ENCODE results near the gene LARGE1.
"Not testable (repeated sequence)": the region's sequence is repeated elsewhere in the genome, so short reads cannot be mapped to it uniquely, and the experiment has no call there.

The LARGE1 gene

DNA sequence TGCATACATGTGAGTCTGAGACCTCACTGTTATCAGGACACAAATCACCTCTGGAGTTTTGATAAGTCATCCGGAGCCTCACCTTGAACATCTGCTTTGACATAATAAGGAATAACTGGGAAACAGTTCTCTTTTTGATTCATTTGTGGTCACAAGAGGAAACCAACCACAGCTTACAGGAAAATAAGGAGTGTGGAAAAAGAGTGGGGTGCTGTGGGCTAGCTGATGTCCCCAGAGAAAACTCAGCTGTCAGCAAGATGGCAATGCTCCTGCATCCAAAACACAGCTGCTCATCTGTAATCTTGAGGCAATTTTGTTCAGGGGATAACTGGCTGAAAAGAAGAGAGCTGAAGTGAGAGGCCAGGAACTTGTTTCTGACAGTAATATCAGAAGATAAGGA is 445.7 kb downstream of the LARGE1 start:
- no peak for DNase-seq (ENCODE audit: low read depth)

DNA sequence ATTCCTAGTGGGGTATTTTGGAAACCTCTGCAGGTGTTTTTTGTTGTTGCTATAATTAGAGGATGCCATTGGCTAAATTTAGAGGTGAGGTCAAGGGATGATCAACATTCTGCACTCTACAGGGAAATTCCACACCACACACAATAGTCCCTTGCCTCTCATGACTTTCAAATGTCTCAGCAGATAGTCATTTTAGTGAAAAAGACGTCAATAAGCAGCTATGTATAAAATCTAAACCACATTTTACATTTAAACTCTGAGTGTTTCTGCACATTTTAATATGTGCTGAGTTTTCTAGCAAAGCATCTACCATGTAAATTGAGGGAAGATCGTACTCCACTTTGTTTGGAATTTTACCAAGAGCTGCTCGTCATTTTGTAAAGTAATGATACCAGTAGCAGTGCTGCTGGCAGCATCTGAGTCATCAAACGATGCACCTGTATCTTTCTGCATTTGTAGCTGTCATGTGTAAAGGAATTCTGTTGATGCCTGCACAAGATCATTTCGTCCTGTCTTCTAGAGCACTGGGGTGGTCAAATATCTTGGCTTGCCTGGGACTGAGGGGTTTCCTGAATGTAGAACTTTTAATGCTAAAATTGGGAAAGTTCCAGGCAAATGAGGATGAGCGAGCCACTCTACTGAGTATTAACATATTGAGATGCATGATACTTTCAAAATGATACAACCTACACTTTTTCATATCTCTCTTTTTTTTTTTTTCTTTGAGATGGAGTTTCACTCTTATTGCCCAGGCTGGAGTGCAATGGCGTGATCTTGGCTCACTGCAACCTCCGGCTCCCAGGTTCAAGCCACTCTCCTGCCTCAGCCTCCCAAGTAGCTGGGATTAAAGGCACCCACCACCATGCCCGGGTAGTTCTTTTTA is 447.6 kb downstream of the LARGE1 start:
- DNase-seq (ENCODE audit: low read depth): no peak

GRCh38 chr22:33470456-33470855 is 449.8 kb downstream of the LARGE1 start:
- no peak for DNase-seq (ENCODE audit: low read depth)

DNA sequence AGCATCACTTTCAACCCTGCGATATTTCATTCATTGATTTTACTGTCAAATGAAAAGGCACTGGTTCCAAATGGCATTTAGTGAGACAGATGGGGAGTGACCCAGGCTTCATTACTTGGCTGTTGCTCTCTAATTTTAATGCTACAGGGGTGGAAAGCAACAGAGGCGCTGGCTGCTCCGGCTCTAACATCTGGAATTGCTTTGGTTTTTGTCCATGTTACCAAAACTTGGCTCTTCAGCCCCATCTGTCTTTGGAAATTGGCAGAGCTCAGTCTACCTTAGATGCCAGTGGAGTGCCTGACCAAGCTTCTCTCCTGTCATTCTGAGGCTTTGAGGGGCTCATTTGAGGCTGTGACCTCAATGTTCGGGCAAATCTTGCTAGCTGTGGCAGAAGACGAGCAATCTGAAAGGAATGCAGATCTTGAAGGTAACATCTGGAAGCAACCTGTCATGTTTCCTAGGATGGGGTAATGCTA is 452.6 kb downstream of the LARGE1 start:
- no peak for DNase-seq (ENCODE audit: low read depth)

- DNase-seq (ENCODE audit: low read depth): no peak
Observed at GRCh38 chr22:33467080-33467479, 453.2 kb downstream of the LARGE1 start.

DNA sequence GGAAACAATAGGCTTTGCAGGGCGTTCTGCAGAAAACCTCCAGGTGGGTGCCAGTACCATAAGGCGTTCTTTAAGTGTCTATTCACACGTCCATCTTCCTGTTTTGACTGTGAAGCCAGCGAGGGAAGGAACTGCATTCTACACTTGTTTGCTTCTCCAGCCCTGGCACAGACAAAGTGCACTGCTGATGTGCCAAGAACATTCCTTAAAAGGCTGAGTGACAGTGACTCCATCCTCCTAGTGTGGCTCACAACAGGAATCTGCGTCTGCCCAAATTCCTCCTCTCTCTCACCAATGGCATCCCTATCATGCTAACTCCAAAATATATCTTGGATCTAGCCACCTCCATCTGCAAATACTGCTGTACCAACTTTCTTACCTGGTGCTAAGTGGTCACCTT is 454.7 kb downstream of the LARGE1 start:
- no peak for DNase-seq (ENCODE audit: low read depth)

DNA sequence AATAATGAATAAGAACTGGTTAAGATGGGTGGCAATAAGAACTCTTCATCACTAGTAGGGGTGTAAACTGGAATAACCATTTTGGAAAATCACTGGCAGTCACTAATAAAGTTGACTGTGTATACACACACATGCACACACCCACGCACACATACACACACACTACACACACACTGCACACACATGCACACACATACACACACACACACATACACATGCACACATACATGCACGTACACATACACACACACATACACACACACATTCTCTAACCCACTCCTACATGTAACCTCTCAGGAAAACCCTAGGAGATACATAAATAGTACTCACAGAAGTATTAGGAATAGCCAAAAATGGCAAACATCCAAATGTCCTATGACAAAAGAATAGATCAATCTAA is 455.6 kb downstream of the LARGE1 start:
- DNase-seq (ENCODE audit: low read depth): no peak

DNA sequence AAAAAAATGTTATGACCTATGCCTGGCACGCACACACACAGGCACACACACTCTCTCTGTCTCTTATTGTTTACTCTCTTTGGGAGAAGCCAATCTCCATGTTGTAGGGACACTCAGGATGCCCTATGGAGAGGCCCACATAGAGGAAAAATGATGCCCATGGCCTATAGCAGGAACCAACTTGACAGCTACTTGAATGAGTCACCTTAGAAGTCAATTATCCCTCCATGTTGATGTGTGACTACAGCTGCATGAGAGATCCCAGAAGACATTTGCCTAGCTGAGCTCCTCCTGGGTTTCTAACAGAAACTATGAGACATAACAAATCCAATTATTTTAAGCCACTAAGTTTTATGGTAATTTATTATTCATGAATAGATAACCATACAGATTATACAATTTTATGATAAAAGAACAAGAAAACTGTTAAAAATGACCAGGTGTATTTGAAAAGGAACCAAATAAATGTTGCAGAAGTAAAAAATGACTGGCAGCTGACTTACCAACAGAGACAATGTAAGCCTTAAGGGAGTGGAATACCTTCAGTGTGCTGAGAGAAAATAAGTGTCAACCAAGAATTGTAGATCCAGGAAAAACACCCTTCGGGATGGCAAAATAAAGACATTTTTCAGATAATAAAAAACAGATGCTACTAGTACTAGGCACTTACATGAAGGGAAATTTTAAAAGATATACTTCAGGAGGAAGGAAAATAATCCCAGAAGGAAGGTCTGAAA is 458.4 kb downstream of the LARGE1 start:
- no peak for DNase-seq (ENCODE audit: low read depth)

GRCh38 chr22:33461245-33461644 is 459.0 kb downstream of the LARGE1 start:
- DNase-seq (ENCODE audit: low read depth): not testable (repeated sequence)

DNA sequence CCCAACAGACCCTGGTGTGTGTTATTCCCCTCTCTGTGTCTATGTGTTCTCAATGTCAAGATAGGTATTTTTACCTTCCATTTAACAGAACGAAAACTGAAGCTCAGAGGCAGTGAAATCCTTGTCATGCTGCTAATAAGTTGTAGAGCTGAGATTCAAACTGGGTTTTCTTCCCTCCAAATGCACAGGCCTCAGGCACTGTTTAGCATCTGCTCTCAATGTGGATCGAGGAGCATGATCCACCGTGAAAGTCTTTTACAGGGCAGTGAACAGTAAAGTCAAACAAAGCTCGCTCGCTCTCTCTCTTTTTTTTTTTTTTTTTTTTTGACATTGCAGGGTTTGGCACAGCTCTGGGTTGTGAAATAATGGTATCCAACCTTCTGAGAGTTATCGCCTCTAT is 461.1 kb downstream of the LARGE1 start:
- no peak for DNase-seq (ENCODE audit: low read depth)

GRCh38 chr22:33456511-33456910 is 463.8 kb downstream of the LARGE1 start:
- no peak for DNase-seq (ENCODE audit: low read depth)

GRCh38 chr22:33455036-33455435 is 465.2 kb downstream of the LARGE1 start:
- DNase-seq (ENCODE audit: low read depth): no peak

DNA sequence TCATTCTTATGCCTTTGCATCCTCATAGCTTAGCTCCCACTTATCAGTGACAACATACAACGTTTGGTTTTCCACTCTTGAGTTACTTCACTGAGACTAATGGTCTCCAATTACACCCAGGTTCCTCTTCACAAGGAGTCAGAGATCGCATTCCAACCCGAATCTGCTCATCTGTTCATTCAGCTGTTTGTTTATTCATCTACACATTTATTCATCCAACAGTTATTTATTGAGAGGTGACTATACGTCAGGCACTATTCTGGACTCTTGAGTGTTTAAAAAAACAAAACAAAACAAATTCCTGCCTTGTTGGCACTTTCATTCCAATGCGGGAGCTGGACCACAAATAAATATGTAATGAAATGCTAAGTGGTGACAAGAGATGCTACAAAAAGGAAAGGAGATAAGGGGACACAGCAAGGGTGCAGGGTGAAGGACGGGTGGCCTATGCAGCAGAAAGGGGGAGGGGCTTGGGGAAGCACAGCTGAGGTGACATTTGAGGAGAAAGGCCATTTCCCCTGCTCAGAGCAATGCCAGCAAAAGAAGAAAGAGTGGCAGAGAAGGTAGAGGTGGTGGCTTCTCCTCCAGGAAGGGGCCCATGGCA is 468.3 kb downstream of the LARGE1 start:
- no peak for DNase-seq (ENCODE audit: low read depth)

DNA sequence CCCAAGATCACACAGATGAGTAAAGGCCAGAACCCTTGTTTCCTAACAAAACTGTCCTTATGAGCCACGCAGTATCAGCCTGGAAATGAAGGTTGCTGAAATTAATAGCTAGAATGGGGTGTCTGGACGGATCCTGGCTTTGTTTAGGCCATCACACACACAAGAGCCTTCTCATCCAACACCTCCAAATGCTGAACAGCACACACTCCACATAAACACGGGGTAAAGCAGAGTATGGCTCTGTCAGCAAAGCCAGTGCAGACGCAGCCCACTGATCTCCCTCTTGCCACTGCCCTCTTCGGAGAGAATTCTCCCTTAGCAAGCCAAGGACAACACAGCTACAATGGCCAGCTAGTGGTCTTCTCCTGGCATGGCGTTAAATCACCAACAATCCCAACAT is 469.5 kb downstream of the LARGE1 start:
- no peak for DNase-seq (ENCODE audit: low read depth)

- DNase-seq (ENCODE audit: low read depth): no peak
Observed at GRCh38 chr22:33447733-33448132, 472.5 kb downstream of the LARGE1 start.

- no peak for DNase-seq (ENCODE audit: low read depth)
Observed at GRCh38 chr22:33443683-33444082, 476.6 kb downstream of the LARGE1 start.

DNA sequence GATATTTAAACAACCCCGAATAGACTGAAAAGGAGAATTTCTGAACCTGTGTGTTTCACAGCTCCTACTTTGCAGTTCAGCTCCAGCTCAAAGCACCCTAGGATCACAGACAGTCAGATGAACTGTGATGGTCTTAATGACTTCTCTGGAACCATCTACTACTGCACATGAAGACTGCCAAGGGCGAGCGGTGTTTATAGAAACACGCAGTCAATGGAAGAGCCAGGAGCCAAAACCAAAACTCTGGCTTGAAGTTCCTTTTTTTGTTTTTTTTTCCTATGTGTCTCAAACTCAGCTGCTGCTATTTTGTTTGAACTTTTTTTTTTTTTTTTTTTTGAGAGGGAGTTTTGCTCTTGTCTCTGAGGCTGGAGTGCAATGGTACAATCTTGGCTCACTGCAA is 479.5 kb downstream of the LARGE1 start:
- peak; percentile 44 for DNase-seq (ENCODE audit: low read depth)

DNA sequence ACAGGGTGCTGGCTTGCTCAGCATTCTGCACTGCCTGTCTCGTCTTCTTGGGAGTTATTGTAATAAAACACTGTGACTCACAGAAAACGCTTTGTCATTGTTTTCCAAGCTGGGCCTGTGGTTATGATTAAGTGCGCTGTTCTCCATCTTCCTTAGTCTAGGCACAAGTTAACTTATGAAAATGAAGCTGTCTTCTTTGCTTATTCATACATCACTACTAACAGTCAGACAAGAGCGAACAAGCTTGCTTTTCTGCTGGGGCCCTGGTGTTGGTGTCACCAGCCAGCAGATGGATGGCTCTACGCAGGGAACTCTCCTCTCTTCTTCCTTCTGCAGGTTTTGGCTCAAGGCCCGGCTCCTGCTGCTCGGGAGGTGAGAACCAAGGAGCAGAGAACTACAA is 482.0 kb downstream of the LARGE1 start:
- peak; percentile 92 for DNase-seq (ENCODE audit: low read depth)

- DNase-seq (ENCODE audit: low read depth): no peak
Observed at GRCh38 chr22:33431300-33431699, 489.0 kb downstream of the LARGE1 start.

GRCh38 chr22:33429281-33429680 is 491.0 kb downstream of the LARGE1 start:
- no peak for DNase-seq (ENCODE audit: low read depth)

GRCh38 chr22:33427461-33427860 is 492.8 kb downstream of the LARGE1 start:
- peak; percentile 34 for DNase-seq (ENCODE audit: low read depth)

- DNase-seq (ENCODE audit: low read depth): no peak
Observed at GRCh38 chr22:33426451-33426850, 493.8 kb downstream of the LARGE1 start.

- DNase-seq (ENCODE audit: low read depth): no peak
Observed at GRCh38 chr22:33421859-33422258, 498.4 kb downstream of the LARGE1 start.

Data from stromal cell of bone marrow (primary cell).